SJCRH30 (cell line): ENCODE data around the gene RELCH. TPM values are rescaled to one million over a fixed set of nuclear protein-coding genes. Genes with fewer than 3 reads are reported as not detected.

ENCODE experiments used
- DNase-seq, 2 experiments: peaks; one replicate each; pipeline ENCODE4 v3.0.0-alpha.2; 2015 to 2020
- H3K27ac ChIP-seq: fragments of 250-450 bp; sonication (Bioruptor Pico); 2 replicates; pipeline ENCODE4 v1.5.1; 2020; ENCODE audit warnings: mild to moderate bottlenecking, moderate library complexity
- H3K27me3 ChIP-seq: fragments of 250-450 bp; sonication (Bioruptor Pico); 2 replicates; pipeline ENCODE4 v1.5.1; 2020; ENCODE audit warnings: mild to moderate bottlenecking, moderate library complexity
- H3K36me3 ChIP-seq: fragments of 250-450 bp; sonication (Bioruptor Pico); 2 replicates; pipeline ENCODE4 v1.5.1; 2020; ENCODE audit warnings: mild to moderate bottlenecking, moderate library complexity
- H3K4me1 ChIP-seq: fragments of 250-450 bp; sonication (Bioruptor Pico); 2 replicates; pipeline ENCODE4 v1.5.1; 2020; ENCODE audit warnings: mild to moderate bottlenecking, moderate library complexity
- H3K4me3 ChIP-seq: fragments of 250-450 bp; sonication (Bioruptor Pico); 2 replicates; pipeline ENCODE4 v1.5.1; 2020; ENCODE audit warnings: mild to moderate bottlenecking, moderate library complexity
- H3K9me3 ChIP-seq: fragments of 250-450 bp; sonication (Bioruptor Pico); replicated peaks from 2 replicates; pipeline ENCODE4 v1.5.1; 2020; ENCODE audit warnings: mild to moderate bottlenecking, moderate library complexity
- total RNA-seq: library from RNA; depleted of rRNA; stranded (reverse); fragments of >200 nt; shearing (Covaris generic); gene quantifications from 2 replicates; pipeline ENCODE4 v1.2.3, GENCODE V29; 2014

The RELCH gene
- total RNA-seq, 1 experiment from 2014 or later, result 16.5 TPM

DNA sequence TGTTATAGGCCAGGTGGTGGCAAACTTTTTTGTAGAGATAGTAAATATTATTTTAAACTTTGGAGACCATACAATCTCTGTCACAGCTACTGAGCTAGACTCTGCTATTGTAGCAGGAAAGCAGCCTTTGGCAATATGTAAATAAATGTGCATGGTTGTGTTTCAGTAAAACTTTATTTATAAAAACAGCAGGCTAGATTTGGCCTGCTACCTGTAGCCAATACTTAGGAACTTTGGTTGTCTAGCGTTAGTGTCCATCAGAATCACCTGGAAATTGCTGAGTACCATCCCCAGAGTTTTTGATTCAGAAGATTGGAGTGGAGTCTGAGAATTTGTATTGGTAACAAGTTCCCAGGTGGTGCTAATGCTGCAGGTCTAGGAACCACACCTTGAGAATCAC is 114.3 kb downstream of the RELCH start:
- Histone ChIP-seq H3K4me1 (no peaks in the 10 kb centered on the region), H3K27ac (no peak overlapping the region), H3K9me3 (no peaks in the 10 kb centered on the region), H3K4me3 (no peak overlapping the region), H3K36me3 (no peaks in the 10 kb centered on the region), H3K27me3 (no peaks in the 10 kb centered on the region)
- DNase-seq, result no peak

DNA sequence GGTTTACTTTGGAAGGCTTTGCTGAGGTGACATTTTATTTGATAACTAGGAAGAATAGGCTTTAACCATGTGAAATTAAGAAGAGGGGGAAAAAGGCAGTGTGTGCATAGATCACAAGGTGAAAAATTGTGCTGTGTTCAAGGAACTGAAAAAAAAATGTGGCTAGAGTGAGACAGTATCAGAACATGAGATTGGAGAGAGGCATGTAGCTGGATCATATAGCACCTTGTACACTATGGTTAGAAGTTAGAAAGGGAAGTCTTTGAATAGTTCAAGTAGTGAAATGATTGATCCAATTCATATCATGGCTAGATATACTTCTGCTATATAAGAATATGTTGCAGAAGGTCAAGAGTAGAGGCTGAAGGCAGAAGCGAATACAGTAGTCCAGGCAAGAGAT is 125.8 kb downstream of the RELCH start:
- no peak overlapping the region for H3K4me3 ChIP-seq
- no peak for DNase-seq
- H3K4me1 ChIP-seq, result no peaks in the 10 kb centered on the region

DNA sequence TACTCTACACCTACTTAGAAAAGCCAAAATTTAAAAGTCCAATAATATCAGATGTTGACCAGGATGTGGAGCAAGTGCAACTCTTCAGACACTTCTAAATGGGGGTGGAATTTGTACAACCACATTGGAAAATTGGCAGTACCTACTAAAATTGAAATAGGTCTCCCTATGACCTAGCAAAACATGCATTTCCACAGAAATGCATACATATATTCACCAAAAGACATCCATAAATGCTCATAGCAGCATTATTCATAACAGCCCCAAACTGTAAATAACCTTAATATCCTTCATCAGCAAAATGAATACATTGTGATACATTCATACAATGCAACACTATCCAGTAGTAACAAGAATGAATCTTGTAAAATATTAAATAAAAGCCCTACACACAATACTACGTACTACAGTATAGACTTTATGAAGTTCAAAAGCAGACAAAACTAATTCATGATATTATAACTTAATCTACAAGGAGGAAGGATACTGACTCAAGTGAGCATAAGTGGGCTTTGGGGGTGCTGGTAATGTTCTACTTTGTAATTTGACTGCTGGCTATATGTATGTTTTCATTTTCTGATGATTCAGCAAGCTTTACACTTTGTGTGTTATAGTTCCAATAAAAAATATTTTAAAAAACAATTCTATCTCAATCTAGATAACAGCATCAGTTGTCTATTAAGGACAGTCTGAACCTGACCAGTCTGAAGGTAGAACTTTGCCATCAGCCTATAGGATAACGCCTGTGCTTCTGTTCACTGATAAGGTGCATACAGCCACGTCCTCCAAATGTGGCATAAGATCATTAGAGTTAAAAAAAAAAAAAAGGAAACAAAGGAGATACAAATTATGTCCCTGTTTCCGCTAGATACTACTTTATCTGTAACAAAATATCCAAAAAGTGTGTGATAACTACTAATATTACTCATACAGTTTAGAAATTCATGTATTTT is 131.4 kb downstream of the RELCH start:
- Histone ChIP-seq H3K27ac (no peak overlapping the region), H3K27me3 (no peaks in the 10 kb centered on the region), H3K9me3 (no peaks in the 10 kb centered on the region), H3K4me3 (no peak overlapping the region), H3K4me1 (no peaks in the 10 kb centered on the region), H3K36me3 (no peaks in the 10 kb centered on the region)
- DNase-seq, result no peak

More for the DNA sequence above, 125.8 kb downstream of the RELCH start:
- H3K27me3 ChIP-seq, result no peaks in the 10 kb centered on the region
- H3K36me3 ChIP-seq, result no peaks in the 10 kb centered on the region
- no peaks in the 10 kb centered on the region for H3K9me3 ChIP-seq
- no peak overlapping the region for H3K27ac ChIP-seq

DNA sequence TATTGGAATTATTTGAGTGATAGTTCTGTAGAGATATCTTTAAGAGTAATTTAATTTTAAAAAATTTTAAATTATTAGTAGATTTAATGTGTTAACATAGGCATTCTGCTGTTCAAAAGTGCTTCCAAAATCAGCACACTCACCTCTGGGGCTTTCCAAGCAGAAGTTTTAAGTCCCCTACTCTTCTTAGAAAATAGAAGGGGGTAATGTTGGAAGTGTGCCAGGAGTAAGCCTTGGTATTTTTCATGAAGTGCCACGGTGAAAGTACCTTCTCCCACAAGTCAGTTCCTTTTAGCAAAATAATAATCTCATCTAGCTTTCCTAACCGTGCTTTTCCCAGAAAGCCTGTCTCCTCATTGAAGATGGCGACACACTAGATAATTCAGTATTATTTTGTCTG is 134.1 kb downstream of the RELCH start:
- H3K27me3 ChIP-seq, result 0 out of 2 replicates have a peak, but pooled peaks cover 3% of the 10 kb centered on the region
- DNase-seq, result no peak
- no peak overlapping the region for H3K4me3 ChIP-seq
- H3K4me1 ChIP-seq, result no peaks in the 10 kb centered on the region
- no peaks in the 10 kb centered on the region for H3K36me3 ChIP-seq
- H3K27ac ChIP-seq, result no peak overlapping the region
- no peaks in the 10 kb centered on the region for H3K9me3 ChIP-seq

DNA sequence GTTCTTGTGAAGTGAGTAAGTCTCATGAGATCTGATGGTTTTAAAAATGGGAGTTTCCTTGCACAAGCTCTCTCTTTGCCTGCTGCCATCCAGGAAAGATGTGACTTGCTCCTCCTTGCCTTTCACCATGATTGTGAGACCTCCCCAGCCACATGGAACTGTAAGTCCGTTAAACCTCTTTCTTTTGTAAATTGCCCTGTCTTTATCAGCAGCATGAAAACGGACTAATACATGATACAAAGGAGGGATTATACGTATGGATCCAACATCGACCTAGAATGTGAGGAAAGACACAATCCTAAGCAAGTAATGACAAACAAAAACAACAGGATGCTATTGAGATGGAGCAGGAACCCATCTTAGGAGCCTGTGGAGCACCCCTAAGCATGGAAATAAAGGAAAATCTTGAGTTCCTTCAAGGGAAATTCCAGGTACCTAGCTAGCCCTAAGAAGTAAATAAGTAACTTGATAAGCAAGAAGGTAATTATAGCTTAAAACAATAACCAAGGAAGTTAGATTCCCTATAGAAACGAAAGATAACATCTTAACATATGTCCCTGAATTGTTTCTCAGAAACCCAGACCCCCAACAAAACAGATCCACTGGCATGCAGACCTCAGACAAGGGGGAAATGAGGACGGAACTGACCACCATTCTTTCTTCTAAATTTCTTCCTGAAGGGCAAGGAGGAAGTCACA is 136.6 kb downstream of the RELCH start:
- H3K27me3 ChIP-seq, result 0 out of 2 replicates have a peak, but pooled peaks cover 3% of the 10 kb centered on the region
- no peaks in the 10 kb centered on the region for H3K9me3 ChIP-seq
- H3K36me3 ChIP-seq, result no peaks in the 10 kb centered on the region
- H3K4me3 ChIP-seq, result no peak overlapping the region
- no peaks in the 10 kb centered on the region for H3K4me1 ChIP-seq
- H3K27ac ChIP-seq, result no peak overlapping the region
- DNase-seq, result no peak

DNA sequence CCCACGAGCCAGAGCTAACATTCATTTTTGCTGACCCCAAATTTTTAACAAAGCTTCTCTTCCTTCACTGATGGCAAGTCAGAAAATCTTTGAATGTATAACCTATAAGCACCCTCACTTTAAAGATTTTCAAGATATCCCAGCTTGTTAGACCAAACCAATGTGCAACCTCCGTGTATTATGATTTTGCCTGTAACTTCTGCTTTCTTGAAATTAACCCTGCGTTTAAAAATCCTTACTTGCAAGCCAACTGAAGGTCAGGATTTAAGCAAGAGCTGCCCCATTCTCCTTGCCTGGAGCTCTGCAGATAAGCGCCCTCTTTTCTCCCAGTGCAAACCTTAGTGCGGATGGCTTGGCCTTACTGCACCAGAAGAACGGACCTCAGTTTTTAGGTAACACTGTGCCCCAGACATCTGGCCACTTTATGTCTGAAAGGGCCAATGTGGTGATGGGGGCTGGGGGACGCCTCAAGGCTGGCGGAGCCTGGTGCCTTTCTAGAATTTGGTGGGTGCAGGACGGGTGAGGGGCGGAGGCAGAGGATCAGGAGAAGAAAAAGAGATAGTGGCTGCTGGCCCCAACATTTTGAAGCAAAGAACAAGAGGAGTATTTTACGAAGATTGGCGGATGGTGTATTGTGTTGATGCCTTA is 137.2 kb downstream of the RELCH start:
- Histone ChIP-seq H3K4me1 (no peaks in the 10 kb centered on the region), H3K9me3 (no peaks in the 10 kb centered on the region), H3K4me3 (no peak overlapping the region), H3K27me3 (0 out of 2 replicates have a peak, but pooled peaks cover 3% of the 10 kb centered on the region), H3K27ac (no peak overlapping the region), H3K36me3 (no peaks in the 10 kb centered on the region)
- DNase-seq, result no peak

- Histone ChIP-seq H3K36me3 (no peaks in the 10 kb centered on the region), H3K4me1 (no peaks in the 10 kb centered on the region), H3K9me3 (no peaks in the 10 kb centered on the region), H3K27me3 (0 out of 2 replicates have a peak, but pooled peaks cover 3% of the 10 kb centered on the region), H3K27ac (no peak within 1 kb of the TSS), H3K4me3 (peak within 1 kb of the TSS; percentile 35)
- DNase-seq, result no peak
These were observed 138.1 kb downstream of the RELCH start, which contains the start of gene TNFRSF11A for GRCh38 chr18:62324917-62325805. Gene TNFRSF11A, plus strand, starts transcription at chr18:62325310. Its CDS starts 43 bp downstream, at chr18:62325353.

- Histone ChIP-seq H3K9me3 (no peaks in the 10 kb centered on the region), H3K27me3 (0 out of 2 replicates have a peak, but pooled peaks cover 3% of the 10 kb centered on the region), H3K4me1 (no peaks in the 10 kb centered on the region), H3K27ac (no peak overlapping the region), H3K4me3 (peak overlapping the region; percentile 35), H3K36me3 (no peaks in the 10 kb centered on the region)
- peak in 1 of 2 experiments; percentile 11 for DNase-seq
These were observed 139.0 kb downstream of the RELCH start for GRCh38 chr18:62325806-62326645.

- H3K27ac ChIP-seq, result no peak overlapping the region
- H3K4me3 ChIP-seq, result no peak overlapping the region
- no peak for DNase-seq
- H3K36me3 ChIP-seq, result no peaks in the 10 kb centered on the region
- no peaks in the 10 kb centered on the region for H3K4me1 ChIP-seq
- 0 out of 2 replicates have a peak, but pooled peaks cover 3% of the 10 kb centered on the region for H3K27me3 ChIP-seq
- no peaks in the 10 kb centered on the region for H3K9me3 ChIP-seq
These were observed 139.7 kb downstream of the RELCH start for GRCh38 chr18:62326646-62327348.

DNA sequence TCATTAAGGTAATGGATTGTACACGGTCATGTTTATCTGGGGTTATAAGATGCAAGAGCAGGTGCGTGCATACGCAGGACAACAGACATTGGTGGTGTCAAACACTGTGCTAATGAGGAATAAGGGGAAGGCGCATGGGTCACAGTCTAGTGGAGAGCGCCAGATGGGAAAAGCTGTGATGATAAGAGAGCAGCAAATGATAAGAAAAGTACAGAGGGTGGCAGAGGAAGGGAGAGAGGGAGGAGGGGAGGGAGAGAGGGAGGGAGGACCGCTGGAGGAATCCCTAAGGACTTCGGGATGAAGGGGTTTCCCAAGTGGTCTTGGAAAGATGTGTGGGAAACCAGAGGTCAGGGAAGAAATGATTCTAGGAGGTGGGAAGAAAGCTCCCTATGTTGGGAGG is 140.9 kb downstream of the RELCH start:
- H3K4me1 ChIP-seq, result no peaks in the 10 kb centered on the region
- DNase-seq, result no peak
- no peak overlapping the region for H3K4me3 ChIP-seq
- no peaks in the 10 kb centered on the region for H3K9me3 ChIP-seq
- H3K27ac ChIP-seq, result no peak overlapping the region
- H3K36me3 ChIP-seq, result no peaks in the 10 kb centered on the region
- 0 out of 2 replicates have a peak, but pooled peaks cover 3% of the 10 kb centered on the region for H3K27me3 ChIP-seq

GRCh38 chr18:62328586-62329525 is 141.8 kb downstream of the RELCH start:
- no peaks in the 10 kb centered on the region for H3K9me3 ChIP-seq
- no peak overlapping the region for H3K27ac ChIP-seq
- H3K4me1 ChIP-seq, result no peaks in the 10 kb centered on the region
- no peak for DNase-seq
- no peaks in the 10 kb centered on the region for H3K36me3 ChIP-seq
- 0 out of 2 replicates have a peak, but pooled peaks cover 3% of the 10 kb centered on the region for H3K27me3 ChIP-seq
- no peak overlapping the region for H3K4me3 ChIP-seq
